BE2C (cell line): ENCODE data around the gene SLC25A44.

ENCODE experiments used
- DNase-seq: peaks from one replicate; pipeline ENCODE4 v3.0.0-alpha.2; 2020
- H3K27me3 ChIP-seq: fragments of 250-450 bp; sonication (Bioruptor Pico); 2 replicates; pipeline ENCODE4 v1.5.1; 2020; ENCODE audit warnings: mild to moderate bottlenecking
- H3K36me3 ChIP-seq: fragments of 250-450 bp; sonication (Bioruptor Pico); 2 replicates; pipeline ENCODE4 v1.5.1; 2020; ENCODE audit warnings: mild to moderate bottlenecking
- H3K4me1 ChIP-seq: fragments of 250-450 bp; sonication (Bioruptor Pico); 2 replicates; pipeline ENCODE4 v1.5.1; 2020
- H3K4me3 ChIP-seq: 2 replicates; pipeline ENCODE4 v1.5.1; 2011; ENCODE audit warnings: low read depth, low read length
- H3K9me3 ChIP-seq: fragments of 250-450 bp; sonication (Bioruptor Pico); 2 replicates; pipeline ENCODE4 v1.5.1; 2020
- TF ChIP-seq, protein P1 (sequence below): IDR thresholded peaks from 2 replicates; pipeline ENCODE4 v1.5.1; 2012; ENCODE audit warnings: mild to moderate bottlenecking, low read depth, low read length

The SLC25A44 gene

DNA sequence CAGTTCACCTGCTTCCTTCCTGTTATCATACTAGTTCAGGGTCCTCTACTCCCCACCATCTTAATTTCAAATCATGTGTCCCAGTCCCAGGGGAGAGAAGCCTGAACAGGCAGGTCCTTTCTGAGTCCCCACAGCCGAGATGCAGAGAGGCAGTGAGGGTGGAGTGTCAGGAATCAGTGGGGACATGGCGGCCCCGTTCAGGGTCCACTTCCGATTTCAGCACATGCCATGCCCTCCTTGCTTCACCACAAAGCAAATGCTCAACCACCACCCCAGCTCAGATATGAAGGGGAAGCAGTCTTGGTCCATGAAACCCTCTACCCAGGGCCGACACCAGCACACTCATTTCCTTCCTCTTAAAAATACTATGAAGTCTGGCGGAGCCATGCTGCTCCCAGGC lies 45.7 kb upstream of the SLC25A44 start:
- peaks cover 7% of the 10 kb centered on the region for H3K4me1 ChIP-seq
- H3K27me3 ChIP-seq, result no peaks in the 10 kb centered on the region
- no peak overlapping the region for H3K4me3 ChIP-seq
- DNase-seq, result no peak
- no peaks in the 10 kb centered on the region for H3K36me3 ChIP-seq
- TF ChIP-seq, protein P1, sequence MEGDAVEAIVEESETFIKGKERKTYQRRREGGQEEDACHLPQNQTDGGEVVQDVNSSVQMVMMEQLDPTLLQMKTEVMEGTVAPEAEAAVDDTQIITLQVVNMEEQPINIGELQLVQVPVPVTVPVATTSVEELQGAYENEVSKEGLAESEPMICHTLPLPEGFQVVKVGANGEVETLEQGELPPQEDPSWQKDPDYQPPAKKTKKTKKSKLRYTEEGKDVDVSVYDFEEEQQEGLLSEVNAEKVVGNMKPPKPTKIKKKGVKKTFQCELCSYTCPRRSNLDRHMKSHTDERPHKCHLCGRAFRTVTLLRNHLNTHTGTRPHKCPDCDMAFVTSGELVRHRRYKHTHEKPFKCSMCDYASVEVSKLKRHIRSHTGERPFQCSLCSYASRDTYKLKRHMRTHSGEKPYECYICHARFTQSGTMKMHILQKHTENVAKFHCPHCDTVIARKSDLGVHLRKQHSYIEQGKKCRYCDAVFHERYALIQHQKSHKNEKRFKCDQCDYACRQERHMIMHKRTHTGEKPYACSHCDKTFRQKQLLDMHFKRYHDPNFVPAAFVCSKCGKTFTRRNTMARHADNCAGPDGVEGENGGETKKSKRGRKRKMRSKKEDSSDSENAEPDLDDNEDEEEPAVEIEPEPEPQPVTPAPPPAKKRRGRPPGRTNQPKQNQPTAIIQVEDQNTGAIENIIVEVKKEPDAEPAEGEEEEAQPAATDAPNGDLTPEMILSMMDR, result no peak
- H3K9me3 ChIP-seq, result no peaks in the 10 kb centered on the region

DNA sequence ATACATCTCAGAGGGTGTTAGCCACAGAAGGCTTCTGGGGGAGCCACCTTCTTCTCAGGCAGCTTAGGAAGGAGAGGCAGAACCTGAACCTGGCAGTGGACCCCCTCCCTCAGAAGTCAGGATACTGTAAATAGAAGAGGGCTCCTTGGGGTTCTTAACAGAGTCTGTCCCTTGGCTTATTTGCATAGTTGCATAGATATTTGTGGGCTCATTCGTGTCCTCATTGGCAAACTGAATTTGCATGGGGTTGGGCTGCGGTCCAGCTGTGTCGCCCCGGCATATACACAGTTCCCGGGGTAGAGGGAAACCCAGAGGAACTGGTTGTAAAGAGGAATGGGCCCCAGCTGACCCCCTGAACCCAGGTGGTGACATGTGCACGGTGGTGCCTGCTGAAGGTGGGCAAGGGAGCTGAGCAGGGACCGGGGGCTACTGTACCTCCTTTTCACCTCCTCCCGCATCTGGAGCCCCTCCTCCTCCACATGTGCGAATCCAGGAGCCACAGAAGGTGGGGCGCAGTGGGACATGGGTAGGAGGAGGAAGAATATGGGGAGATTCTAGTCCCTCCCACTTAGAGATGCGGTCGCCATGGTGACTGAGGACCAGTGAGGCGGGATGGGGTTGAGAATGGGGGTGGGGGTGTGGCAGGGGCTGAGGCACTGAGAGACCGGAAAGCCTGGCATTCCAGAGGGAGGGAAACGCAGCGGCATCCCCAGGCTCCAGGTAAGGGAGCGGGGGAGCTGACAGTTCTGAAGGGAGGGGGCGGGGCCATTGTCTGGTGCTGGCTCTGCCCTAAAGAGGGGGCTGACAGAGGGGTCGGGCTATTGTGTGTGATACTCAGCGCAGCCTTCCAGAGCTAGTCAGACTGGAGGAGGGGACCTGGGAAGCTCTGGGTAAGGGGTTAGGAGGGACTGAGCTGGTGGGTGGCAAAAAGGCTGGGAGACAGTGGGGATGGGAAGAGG lies 44.3 kb upstream of the SLC25A44 start:
- DNase-seq, result no peak
- peaks cover 7% of the 10 kb centered on the region for H3K4me1 ChIP-seq
- no peaks in the 10 kb centered on the region for H3K27me3 ChIP-seq
- H3K4me3 ChIP-seq, result no peak overlapping the region
- TF ChIP-seq, protein P1, result no peak
- no peaks in the 10 kb centered on the region for H3K9me3 ChIP-seq
- H3K36me3 ChIP-seq, result no peaks in the 10 kb centered on the region

DNA sequence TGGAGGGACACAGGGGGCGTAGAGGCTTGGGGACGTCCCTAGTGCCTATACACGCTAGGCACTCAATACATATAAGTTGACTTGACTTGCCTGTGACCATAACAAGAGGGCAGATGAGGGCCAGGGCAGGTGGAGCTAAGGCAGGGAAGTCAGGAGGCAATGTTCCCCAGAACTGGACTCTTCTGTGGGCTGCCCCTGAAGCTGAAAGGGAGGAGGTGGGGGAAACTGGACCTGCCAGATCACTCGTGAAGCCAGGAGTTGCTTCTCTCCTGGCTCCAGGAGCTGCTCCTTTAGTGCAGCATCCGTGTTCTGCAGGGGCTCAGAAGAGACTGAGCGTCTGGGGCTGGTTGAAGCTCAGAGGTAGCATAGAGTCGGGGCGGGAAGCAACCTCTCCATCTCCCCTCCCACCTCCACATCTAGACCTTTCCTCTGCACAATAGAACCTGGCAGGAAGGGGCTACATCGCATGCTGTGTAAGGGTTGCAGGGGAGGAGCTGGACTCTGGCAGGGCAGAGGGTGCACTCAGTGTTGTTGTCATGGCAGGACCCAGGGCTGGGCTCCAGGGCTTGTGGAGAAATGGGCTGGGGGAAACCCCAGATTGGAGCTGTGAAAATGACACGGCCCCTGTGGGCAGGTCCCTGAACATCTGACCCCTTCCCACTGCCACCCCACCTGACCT lies 43.4 kb upstream of the SLC25A44 start:
- TF ChIP-seq, protein P1, result no peak
- no peaks in the 10 kb centered on the region for H3K36me3 ChIP-seq
- DNase-seq, result no peak
- H3K4me1 ChIP-seq, result peaks cover 7% of the 10 kb centered on the region
- no peak overlapping the region for H3K4me3 ChIP-seq
- H3K9me3 ChIP-seq, result no peaks in the 10 kb centered on the region
- no peaks in the 10 kb centered on the region for H3K27me3 ChIP-seq

DNA sequence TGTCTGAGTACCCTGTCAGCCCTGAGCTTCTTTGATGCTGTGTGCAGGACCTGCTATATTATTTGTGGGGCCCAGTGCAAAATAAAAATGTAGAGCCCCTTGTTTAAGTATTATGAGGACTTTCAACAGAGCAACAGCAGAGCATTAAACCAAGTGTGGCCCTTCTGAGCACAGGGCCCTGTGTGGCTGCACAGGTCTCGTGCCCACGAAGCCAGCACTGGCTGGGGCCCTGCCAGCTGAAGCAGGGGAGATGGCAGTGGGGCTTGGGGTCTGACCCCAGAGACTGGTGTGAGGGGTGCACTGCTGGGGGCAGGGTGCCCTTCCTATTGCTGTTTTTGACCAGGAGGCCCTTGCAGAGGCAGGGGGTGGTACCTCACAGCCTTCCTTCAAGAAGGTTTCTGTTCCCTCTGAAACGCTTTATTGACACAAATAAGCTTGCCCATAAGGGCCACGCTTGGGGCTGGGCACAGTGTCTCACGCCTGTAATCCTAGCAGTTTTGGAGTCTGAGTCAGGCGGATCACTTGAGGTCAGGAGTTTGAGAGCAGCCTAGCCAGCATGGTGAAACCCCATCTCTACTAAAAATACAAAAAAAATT lies 42.7 kb upstream of the SLC25A44 start:
- DNase-seq, result no peak
- peaks cover 7% of the 10 kb centered on the region for H3K4me1 ChIP-seq
- no peaks in the 10 kb centered on the region for H3K27me3 ChIP-seq
- H3K4me3 ChIP-seq, result no peak overlapping the region
- H3K36me3 ChIP-seq, result no peaks in the 10 kb centered on the region
- TF ChIP-seq, protein P1, result no peak
- no peaks in the 10 kb centered on the region for H3K9me3 ChIP-seq

DNA sequence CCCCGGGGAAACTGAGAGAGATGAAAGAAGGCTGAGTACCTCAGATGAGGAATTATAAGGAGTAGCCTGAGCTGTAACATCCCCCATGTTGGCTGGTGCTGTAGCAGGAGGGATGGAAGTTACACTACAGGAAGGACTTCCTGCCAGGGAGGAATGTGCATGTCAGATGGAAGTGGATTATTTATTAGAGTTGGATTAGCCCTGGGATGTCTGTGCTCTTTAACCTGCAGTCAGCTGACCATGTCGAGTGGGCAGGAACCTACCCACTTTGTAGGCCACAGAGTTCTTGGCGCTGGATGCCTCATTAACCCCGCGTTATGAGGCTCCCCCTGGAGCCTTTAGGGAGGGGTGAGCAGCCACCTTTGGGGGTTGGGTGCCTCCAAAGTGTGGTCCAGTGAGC lies 41.3 kb upstream of the SLC25A44 start:
- no peak for DNase-seq
- TF ChIP-seq, protein P1, result no peak
- H3K27me3 ChIP-seq, result no peaks in the 10 kb centered on the region
- no peaks in the 10 kb centered on the region for H3K9me3 ChIP-seq
- H3K4me3 ChIP-seq, result no peak overlapping the region
- no peaks in the 10 kb centered on the region for H3K4me1 ChIP-seq
- no peaks in the 10 kb centered on the region for H3K36me3 ChIP-seq
